ENCODE measurements around the gene ALG8. TPM values are rescaled to one million over a fixed set of nuclear protein-coding genes. Genes with fewer than 3 reads are reported as not detected.

Gene ALG8
- total RNA-seq, 1 donor from 2014 or later: 27.0 TPM

DNA sequence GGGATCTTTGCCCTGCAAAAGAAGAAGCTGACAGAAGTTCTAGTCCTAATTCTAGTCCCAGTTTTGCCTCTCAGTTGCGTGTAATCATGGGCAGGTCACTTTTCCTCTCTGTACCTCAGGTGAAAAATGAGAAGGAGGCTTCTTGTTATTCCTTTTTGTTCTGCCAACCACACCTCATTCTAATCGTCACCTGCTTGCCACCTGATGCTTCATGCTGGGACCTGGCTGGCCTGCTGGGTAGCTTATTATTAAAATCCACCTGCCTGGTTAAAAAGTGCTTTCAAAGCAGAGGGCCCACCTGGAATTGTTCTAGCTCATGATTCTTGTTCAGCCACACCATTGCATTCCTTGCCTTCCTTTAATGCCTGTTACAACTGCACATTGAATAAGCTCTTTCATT is 8.4 kb upstream of the ALG8 start:
- Histone ChIP-seq H3K27ac (no peak overlapping the region), H3K4me1 (peaks cover 0 to 6% of the 10 kb centered on the region in 2 donors), H3K36me3 (no peaks in the 10 kb centered on the region), H3K27me3 (no peaks in the 10 kb centered on the region), H3K9me3 (no peaks in the 10 kb centered on the region), H3K4me3 (no peak overlapping the region)
- DNase-seq (ENCODE audit: low spot score in 2 of 2): no peak
- TF ChIP-seq, protein P1, sequence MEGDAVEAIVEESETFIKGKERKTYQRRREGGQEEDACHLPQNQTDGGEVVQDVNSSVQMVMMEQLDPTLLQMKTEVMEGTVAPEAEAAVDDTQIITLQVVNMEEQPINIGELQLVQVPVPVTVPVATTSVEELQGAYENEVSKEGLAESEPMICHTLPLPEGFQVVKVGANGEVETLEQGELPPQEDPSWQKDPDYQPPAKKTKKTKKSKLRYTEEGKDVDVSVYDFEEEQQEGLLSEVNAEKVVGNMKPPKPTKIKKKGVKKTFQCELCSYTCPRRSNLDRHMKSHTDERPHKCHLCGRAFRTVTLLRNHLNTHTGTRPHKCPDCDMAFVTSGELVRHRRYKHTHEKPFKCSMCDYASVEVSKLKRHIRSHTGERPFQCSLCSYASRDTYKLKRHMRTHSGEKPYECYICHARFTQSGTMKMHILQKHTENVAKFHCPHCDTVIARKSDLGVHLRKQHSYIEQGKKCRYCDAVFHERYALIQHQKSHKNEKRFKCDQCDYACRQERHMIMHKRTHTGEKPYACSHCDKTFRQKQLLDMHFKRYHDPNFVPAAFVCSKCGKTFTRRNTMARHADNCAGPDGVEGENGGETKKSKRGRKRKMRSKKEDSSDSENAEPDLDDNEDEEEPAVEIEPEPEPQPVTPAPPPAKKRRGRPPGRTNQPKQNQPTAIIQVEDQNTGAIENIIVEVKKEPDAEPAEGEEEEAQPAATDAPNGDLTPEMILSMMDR (IDR thresholded peaks at IDR 0.05): no peak
- intact Hi-C loops (cut with DNase I): loop anchor here (2.0 kb wide), 1 partner anchor 45 kb away; no protein-coding TSS in a partner anchor

DNA sequence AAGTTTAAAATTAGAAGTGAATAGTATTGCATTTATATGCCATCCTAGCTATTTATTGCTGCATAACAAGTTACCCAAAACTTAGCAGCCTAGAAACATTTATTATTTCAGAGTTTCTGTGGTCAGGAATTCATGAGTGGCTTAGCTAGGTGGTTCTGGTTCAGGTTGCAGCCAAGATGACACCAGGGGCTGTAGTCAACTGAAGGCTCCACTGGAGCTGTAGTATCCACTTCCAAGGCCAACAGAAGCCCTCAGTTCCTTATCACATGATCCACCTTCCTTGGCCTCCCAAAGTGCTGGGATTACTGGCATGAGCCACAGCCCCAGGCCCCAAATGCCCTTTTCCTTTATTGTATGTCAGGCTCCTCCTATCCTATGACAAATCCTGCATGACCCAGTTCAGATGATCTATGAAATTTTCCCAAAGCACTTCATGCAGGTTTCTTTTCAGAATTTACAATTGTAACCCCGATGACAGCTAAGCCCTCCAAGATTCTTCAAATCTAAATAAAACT is 6.1 kb upstream of the ALG8 start:
- no peak overlapping the region for H3K27ac ChIP-seq
- H3K4me3 ChIP-seq: no peak overlapping the region
- no peaks in the 10 kb centered on the region for H3K9me3 ChIP-seq
- TF ChIP-seq, protein P1 (IDR thresholded peaks at IDR 0.05): no peak
- DNase-seq (ENCODE audit: low spot score in 2 of 2): no peak
- H3K4me1 ChIP-seq: peaks cover 0 to 6% of the 10 kb centered on the region in 2 donors
- no peaks in the 10 kb centered on the region for H3K36me3 ChIP-seq
- H3K27me3 ChIP-seq: no peaks in the 10 kb centered on the region
- intact Hi-C loops (cut with DNase I): no loop called here

DNA sequence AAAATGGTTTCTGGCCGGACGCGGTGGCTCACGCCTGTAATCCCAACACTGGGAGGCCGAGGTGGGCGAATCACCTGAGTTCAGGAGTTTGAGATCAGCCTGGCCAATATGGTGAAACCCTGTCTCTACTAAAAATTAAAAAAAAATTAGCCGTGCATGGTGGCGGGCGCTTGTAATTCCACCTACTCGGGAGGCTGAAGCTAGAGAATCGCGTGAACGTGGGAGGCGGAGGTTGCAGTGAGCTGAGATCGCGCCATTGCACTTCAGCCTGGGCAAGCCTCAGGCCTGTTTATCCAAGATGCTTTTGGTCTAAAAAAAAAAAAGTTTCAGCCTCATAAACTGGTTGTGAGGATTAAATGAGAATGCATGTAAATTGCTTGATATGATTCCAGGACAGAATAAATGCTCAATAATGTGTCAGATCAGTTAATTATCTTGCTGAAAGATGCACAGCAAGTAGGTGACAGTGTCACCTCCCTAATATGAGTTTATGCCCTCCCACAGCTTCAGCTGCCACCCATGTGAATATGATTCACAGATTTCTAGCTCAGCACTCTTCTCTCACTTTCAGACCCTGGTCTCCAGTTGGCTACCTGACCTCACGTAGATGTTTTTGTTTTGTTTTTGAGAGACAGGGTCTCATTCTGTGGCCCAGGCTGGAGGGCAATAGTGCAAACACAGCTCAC is 1.1 kb upstream of the ALG8 start:
- H3K4me1 ChIP-seq: peaks cover 7 to 14% of the 10 kb centered on the region in 2 donors
- intact Hi-C loops (cut with DNase I): no loop called here
- TF ChIP-seq, protein P1 (IDR thresholded peaks at IDR 0.05): no peak
- no peaks in the 10 kb centered on the region for H3K9me3 ChIP-seq
- DNase-seq (ENCODE audit: low spot score in 2 of 2): no peak
- peak overlapping the region; percentile 73 to 77 for H3K4me3 ChIP-seq
- H3K27ac ChIP-seq: no peak overlapping the region
- H3K36me3 ChIP-seq: no peaks in the 10 kb centered on the region
- H3K27me3 ChIP-seq: no peaks in the 10 kb centered on the region

GRCh38 chr11:78138694-78139421 is 568 bp downstream of the ALG8 start:
- Histone ChIP-seq H3K4me1 (peaks cover 7 to 14% of the 10 kb centered on the region in 2 donors), H3K36me3 (no peaks in the 10 kb centered on the region), H3K4me3 (peak overlapping the region; percentile 73 to 77), H3K27me3 (no peaks in the 10 kb centered on the region), H3K27ac (peak overlapping the region; percentile 54 to 75), H3K9me3 (no peaks in the 10 kb centered on the region)
- DNase-seq (ENCODE audit: low spot score in 2 of 2): no peak
- TF ChIP-seq, protein P1 (IDR thresholded peaks at IDR 0.05): no peak
- intact Hi-C loops (cut with DNase I): loop anchor here (1.0 to 5.0 kb wide), 3 partner anchors 49 to 423 kb away; partner anchors contain the start of genes GAB2, KCTD21 and USP35

- no peak for DNase-seq (ENCODE audit: low spot score in 2 of 2)
- no peaks in the 10 kb centered on the region for H3K9me3 ChIP-seq
- peak overlapping the region; percentile 73 to 77 for H3K4me3 ChIP-seq
- TF ChIP-seq, protein P1 (IDR thresholded peaks at IDR 0.05): no peak
- no peaks in the 10 kb centered on the region for H3K27me3 ChIP-seq
- peaks cover 7 to 14% of the 10 kb centered on the region in 2 donors for H3K4me1 ChIP-seq
- intact Hi-C loops (cut with DNase I): loop anchor here (5.0 kb wide), 2 partner anchors 279 to 424 kb away; partner anchors contain the start of gene GAB2
- H3K36me3 ChIP-seq: no peaks in the 10 kb centered on the region
- no peak overlapping the region for H3K27ac ChIP-seq
Measured at GRCh38 chr11:78138291-78138690, 1.1 kb downstream of the ALG8 start.

All from ascending aorta (tissue), 2 donors.